Bronchial epithelial cell (primary cell): Measurements from ENCODE around the gene ETNPPL. TPM values are rescaled to one million over a fixed set of nuclear protein-coding genes. Genes with fewer than 3 reads are reported as not detected.

Experiments used
- DNase-seq: peaks from one replicate; pipeline ENCODE4 v3.0.0-alpha.2; 2010; ENCODE audit warnings: low read depth
- FAIRE-seq: peaks from 2 replicates; lab custom pipeline; 2011; peaks lifted over from hg19 to GRCh38; lab: Jason Lieb, UNC
- H3K27me3 ChIP-seq: 2 replicates; pipeline ENCODE4 v1.5.1; 2011; ENCODE audit warnings: low read length; ENCODE audit not compliant: control insufficient read depth, insufficient read depth
- H3K36me3 ChIP-seq: 2 replicates; pipeline ENCODE4 v1.5.1; 2011; ENCODE audit warnings: low read length; ENCODE audit not compliant: control insufficient read depth, insufficient read depth
- H3K4me3 ChIP-seq: 2 replicates; pipeline ENCODE4 v1.5.1; 2011; ENCODE audit warnings: mild to moderate bottlenecking, low read depth, low read length, control low read depth
- total RNA-seq: library from RNA; depleted of rRNA; stranded (reverse); fragments of >200 nt; gene quantifications from 2 replicates; pipeline ENCODE4 v1.2.1, GENCODE V29; 2014
- TF ChIP-seq, protein P1 (sequence below): IDR thresholded peaks from 2 replicates; pipeline ENCODE4 v1.5.1; 2011; ENCODE audit warnings: mild to moderate bottlenecking, moderate library complexity, low read length, control low read depth, inconsistent platforms; ENCODE audit not compliant: insufficient read depth, severe bottlenecking

ETNPPL gene
- total RNA-seq, 1 donor from 2014 or later = not detected

DNA sequence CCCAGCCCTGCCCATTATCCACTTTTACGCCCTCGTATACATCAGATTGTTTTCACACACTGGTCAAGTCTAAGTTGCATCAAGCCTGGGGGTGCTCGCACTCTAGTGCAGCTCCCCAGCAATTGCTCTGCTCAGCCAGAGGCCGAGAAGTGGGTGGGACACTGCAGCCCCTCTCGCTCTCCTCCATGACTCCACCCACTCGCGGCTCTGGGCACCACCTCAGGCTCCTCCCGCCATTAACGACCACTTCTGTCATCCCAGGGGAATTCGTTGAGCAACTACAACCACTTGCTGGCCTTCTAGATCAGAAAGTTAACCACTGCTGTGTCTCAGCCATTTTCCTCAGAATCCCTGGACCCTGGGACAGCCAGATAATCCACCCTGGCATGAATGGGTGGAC lies 53.6 kb downstream of the ETNPPL start:
- Histone ChIP-seq H3K27me3 (no peaks in the 10 kb centered on the region), H3K36me3 (no peaks in the 10 kb centered on the region), H3K4me3 (no peak overlapping the region)
- TF ChIP-seq, protein P1, sequence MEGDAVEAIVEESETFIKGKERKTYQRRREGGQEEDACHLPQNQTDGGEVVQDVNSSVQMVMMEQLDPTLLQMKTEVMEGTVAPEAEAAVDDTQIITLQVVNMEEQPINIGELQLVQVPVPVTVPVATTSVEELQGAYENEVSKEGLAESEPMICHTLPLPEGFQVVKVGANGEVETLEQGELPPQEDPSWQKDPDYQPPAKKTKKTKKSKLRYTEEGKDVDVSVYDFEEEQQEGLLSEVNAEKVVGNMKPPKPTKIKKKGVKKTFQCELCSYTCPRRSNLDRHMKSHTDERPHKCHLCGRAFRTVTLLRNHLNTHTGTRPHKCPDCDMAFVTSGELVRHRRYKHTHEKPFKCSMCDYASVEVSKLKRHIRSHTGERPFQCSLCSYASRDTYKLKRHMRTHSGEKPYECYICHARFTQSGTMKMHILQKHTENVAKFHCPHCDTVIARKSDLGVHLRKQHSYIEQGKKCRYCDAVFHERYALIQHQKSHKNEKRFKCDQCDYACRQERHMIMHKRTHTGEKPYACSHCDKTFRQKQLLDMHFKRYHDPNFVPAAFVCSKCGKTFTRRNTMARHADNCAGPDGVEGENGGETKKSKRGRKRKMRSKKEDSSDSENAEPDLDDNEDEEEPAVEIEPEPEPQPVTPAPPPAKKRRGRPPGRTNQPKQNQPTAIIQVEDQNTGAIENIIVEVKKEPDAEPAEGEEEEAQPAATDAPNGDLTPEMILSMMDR = no peak
- no peak for DNase-seq
- FAIRE-seq = no peak

DNA sequence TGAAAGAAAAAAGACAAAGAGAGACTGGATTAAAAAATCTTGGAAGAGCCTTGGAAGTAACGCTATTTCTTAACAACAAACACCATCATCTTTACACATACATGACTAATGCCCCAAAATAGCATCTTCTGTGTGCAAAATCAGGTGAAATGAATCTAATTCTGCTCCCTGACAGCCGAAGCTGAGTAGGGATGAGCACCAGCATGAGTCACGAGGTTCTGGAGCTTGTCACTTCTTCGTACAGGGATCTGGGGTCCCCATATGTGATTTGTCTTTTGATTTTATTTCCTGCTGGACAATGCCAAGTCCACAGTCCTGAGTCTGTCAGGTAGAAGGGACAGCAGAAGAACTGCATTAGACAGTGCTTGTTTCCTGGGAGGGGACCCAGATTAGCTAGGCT lies 56.6 kb downstream of the ETNPPL start:
- Histone ChIP-seq H3K36me3 (no peaks in the 10 kb centered on the region), H3K4me3 (no peak overlapping the region), H3K27me3 (no peaks in the 10 kb centered on the region)
- TF ChIP-seq, protein P1 = no peak
- no peak for FAIRE-seq
- no peak for DNase-seq

DNA sequence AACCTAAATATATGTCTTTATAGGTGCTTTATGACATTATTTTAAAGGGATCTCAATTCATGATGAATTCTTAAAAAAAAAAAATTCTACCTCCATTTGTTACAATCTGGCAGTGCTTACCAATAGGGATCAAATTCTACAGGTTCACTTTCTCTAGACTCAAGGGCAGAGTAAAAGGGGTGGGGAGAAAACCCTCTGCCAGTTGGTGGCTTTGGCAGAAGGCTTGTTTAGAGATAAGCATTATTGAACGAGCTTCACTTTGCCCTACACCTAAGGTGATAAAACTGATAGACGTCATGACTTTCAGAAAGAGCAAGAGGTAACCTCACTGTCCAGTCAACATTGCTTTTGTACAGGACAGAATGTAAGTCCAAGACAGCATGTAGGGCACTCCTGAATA lies 58.9 kb downstream of the ETNPPL start:
- no peak for FAIRE-seq
- no peaks in the 10 kb centered on the region for H3K27me3 ChIP-seq
- H3K4me3 ChIP-seq = no peak overlapping the region
- TF ChIP-seq, protein P1 = no peak
- no peak for DNase-seq
- no peaks in the 10 kb centered on the region for H3K36me3 ChIP-seq

DNA sequence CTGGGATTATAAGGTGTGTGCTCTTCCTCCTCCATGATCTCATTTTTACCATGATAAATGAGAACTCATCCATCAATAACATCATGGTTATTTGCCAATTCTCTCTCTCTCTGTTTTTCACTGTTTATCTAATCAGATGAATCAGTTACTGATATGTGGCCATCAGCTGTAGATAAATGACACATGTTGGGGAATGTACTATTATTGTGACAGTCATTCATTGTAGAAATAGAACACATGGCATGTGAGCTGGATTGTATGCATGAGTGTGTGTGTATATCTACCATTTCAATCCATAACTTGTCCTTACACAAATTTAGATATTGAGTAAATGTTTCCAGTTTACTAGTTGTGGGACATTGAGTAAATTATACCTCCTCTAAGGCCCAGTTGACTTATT lies 59.5 kb downstream of the ETNPPL start:
- Histone ChIP-seq H3K4me3 (no peak overlapping the region), H3K27me3 (no peaks in the 10 kb centered on the region), H3K36me3 (no peaks in the 10 kb centered on the region)
- DNase-seq (no peak), FAIRE-seq (no peak)
- TF ChIP-seq, protein P1 = no peak

DNA sequence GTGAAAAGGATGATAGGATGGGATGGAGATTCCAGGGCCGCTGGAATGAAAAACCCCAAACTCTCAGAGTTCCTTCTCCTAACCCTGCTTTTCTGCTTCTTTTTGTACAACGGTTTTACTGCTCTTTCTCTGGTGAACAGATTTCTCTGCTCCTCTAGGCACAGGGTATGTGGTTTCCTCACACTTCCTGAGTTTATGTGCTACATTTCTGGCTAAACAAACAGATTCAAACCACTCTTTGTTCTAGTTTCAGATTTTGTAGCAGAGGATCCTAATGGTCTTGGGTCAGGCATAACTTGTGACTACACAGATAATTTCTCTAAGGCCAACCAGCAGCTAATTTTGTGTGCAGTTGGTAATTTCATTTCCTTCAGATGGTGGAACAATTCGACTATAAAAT lies 59.9 kb downstream of the ETNPPL start:
- H3K27me3 ChIP-seq = no peaks in the 10 kb centered on the region
- H3K36me3 ChIP-seq = no peaks in the 10 kb centered on the region
- DNase-seq (no peak), FAIRE-seq (no peak)
- H3K4me3 ChIP-seq = no peak overlapping the region
- TF ChIP-seq, protein P1 = no peak

DNA sequence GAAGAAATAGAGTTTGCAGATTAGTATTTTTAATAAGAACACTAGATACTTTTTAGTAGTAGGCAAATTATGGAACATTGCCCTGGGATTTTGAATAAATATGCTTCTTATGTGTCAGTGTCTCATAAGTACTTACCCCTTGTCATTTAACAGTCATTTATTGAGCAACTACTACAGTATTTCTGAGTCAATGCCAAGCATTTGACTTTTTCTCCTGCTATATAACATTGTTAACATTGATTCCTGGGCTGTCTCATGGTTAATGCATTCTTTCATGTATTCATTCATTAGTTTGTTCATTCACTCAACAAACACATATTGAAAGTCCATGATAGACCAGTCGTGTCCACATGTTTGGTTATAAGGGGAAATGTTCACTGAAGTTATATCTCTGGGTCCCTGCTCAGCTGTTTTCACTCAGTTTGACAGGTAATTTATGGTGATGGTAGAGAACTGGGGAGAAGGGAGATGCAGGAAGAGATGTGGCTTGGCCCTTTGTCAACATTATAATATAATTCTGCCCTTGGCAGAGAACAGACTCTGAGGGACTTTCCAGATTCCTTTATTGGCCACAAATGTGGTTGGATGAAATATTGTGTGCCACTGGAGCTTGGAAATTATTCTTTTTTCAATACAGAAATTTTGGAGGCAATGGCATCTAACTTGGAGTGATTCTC lies 62.6 kb downstream of the ETNPPL start:
- no peak for FAIRE-seq
- H3K4me3 ChIP-seq = no peak overlapping the region
- no peak for DNase-seq
- no peaks in the 10 kb centered on the region for H3K27me3 ChIP-seq
- TF ChIP-seq, protein P1 = no peak
- no peaks in the 10 kb centered on the region for H3K36me3 ChIP-seq
